ENCODE measurements around the gene YY1. TPM values are rescaled to one million over a fixed set of nuclear protein-coding genes. Genes with fewer than 3 reads are reported as not detected.

The YY1 gene
- total RNA-seq, 4 donors from 2014 or later = 50.8 to 61.3 (median 58.6) TPM

- peak; percentile 8 for DNase-seq
- TF ChIP-seq CTCF (IDR thresholded peaks at IDR 0.05) (no peak), POLR2A (IDR thresholded peaks at IDR 0.05) (no peak), POLR2AphosphoS5 (IDR thresholded peaks at IDR 0.05) (no peak), EP300 (IDR thresholded peaks at IDR 0.05; ENCODE audit: low read depth) (no peak)
- Histone ChIP-seq H3K27me3 (no peaks in the 10 kb centered on the region), H3K4me1 (peaks cover 0 to 17% (median 13%) of the 10 kb centered on the region in 4 donors), H3K9me3 (no peaks in the 10 kb centered on the region), H3K36me3 (no peaks in the 10 kb centered on the region), H3K4me3 (peak overlapping the region; percentile 55 to 86 (median 78)), H3K27ac (peak overlapping the region; percentile 88 to 96 (median 90))
- WGBS, 2 donors (ENCODE audit: low coverage in 1 of 2) = 69 to 76% methylated on average over 10 to 26 of the region's 26 CpGs
- intact Hi-C loops (cut with DNase I; ENCODE audit: low total_unique reads) = no loop called here
- in situ Hi-C loops (cut with MboI; ENCODE audit: low pct_ligation_motif_present in 1 of 4, low pct_unique_long_range_greater_than_20kb in 1 of 4, low sequenced_read_pairs in 3 of 4) = no loop called here
Observed at GRCh38 chr14:100283984-100284881, 45.3 kb downstream of the YY1 start.

- no peaks in the 10 kb centered on the region for H3K27me3 ChIP-seq
- DNase-seq = peak; percentile 77
- peak overlapping the region; percentile 88 to 96 (median 90) for H3K27ac ChIP-seq
- in situ Hi-C loops (cut with MboI; ENCODE audit: low pct_ligation_motif_present in 1 of 4, low pct_unique_long_range_greater_than_20kb in 1 of 4, low sequenced_read_pairs in 3 of 4) (no loop called here), intact Hi-C loops (cut with DNase I; ENCODE audit: low total_unique reads) (no loop called here)
- peaks cover 0 to 15% (median 13%) of the 10 kb centered on the region in 4 donors for H3K4me1 ChIP-seq
- H3K4me3 ChIP-seq = peak overlapping the region; percentile 55 to 86 (median 78)
- H3K9me3 ChIP-seq = no peaks in the 10 kb centered on the region
- no peak for TF ChIP-seq EP300 (IDR thresholded peaks at IDR 0.05; ENCODE audit: low read depth)
- peak; percentile 69 for TF ChIP-seq POLR2A (IDR thresholded peaks at IDR 0.05)
- peak; percentile 80 to 92 (median 87) for TF ChIP-seq CTCF (IDR thresholded peaks at IDR 0.05)
- peak in 2 of 3 donors; percentile 36 to 75 for TF ChIP-seq POLR2AphosphoS5 (IDR thresholded peaks at IDR 0.05)
- no peaks in the 10 kb centered on the region for H3K36me3 ChIP-seq
- 0 to 2% methylated on average over 5 to 21 of the region's 82 CpGs for WGBS, 2 donors (ENCODE audit: low coverage in 1 of 2)
Observed at GRCh38 chr14:100285021-100285912, 46.3 kb downstream of the YY1 start.

GRCh38 chr14:100285913-100286400, 47.0 kb downstream of the YY1 start:
- in situ Hi-C loops (cut with MboI; ENCODE audit: low pct_ligation_motif_present in 1 of 4, low pct_unique_long_range_greater_than_20kb in 1 of 4, low sequenced_read_pairs in 3 of 4) (no loop called here), intact Hi-C loops (cut with DNase I; ENCODE audit: low total_unique reads) (no loop called here)

More at GRCh38 chr14:100285913-100286400, 47.0 kb downstream of the YY1 start:
- 35% methylated on average over 11 of the region's 13 CpGs; no CpG with 5 or more reads in 1 of the 2 donors for WGBS, 2 donors (ENCODE audit: low coverage in 1 of 2)
- TF ChIP-seq CTCF (IDR thresholded peaks at IDR 0.05) = peak in 2 of 5 experiments; percentile 4 to 52
- no peak for TF ChIP-seq EP300 (IDR thresholded peaks at IDR 0.05; ENCODE audit: low read depth)
- Histone ChIP-seq H3K9me3 (no peaks in the 10 kb centered on the region), H3K36me3 (no peaks in the 10 kb centered on the region), H3K4me1 (peaks cover 0 to 15% (median 13%) of the 10 kb centered on the region in 4 donors), H3K4me3 (peak overlapping the region in 3 of 4 donors; percentile 74 to 86 (median 83)), H3K27me3 (no peaks in the 10 kb centered on the region), H3K27ac (peak overlapping the region; percentile 88 to 96 (median 90))
- DNase-seq = peak; percentile 8
